ENCODE data around the gene APOBEC3G.
"Not testable (repeated sequence)": the region's sequence is repeated elsewhere in the genome, so short reads cannot be mapped to it uniquely, and the experiment has no call there.

Gene APOBEC3G

GRCh38 chr22:39040155-39040537 lies 36.9 kb upstream of the APOBEC3G start:
- not testable (repeated sequence) for H3K79me1 ChIP-seq (replicated peaks; ENCODE audit: low read length, poor library complexity, severe bottlenecking); H2AK5ac ChIP-seq (ENCODE audit: low read length, severe bottlenecking); H3K14ac ChIP-seq (ENCODE audit: low read length in 2 of 2); H3K27ac ChIP-seq (ENCODE audit: low read length, poor library complexity, severe bottlenecking); H3K23ac ChIP-seq (ENCODE audit: low read length in 2 of 2); H3K4ac ChIP-seq (ENCODE audit: low read depth in 1 of 2, low read length in 2 of 2); H3K27me3 ChIP-seq (ENCODE audit: control insufficient read depth in 1 of 2, insufficient read depth in 1 of 2, low read length in 2 of 2); H2BK5ac ChIP-seq (ENCODE audit: low read depth, low read length, poor library complexity, severe bottlenecking); H3K9ac ChIP-seq (ENCODE audit: low read length); DNase-seq; H2BK15ac ChIP-seq (ENCODE audit: low read depth, poor library complexity, severe bottlenecking); H2BK120ac ChIP-seq (ENCODE audit: low read depth, low read length); H3K9me3 ChIP-seq (ENCODE audit: control insufficient read depth, low read length)
- Histone ChIP-seq H3K4me2 (ENCODE audit: low read length, poor library complexity, severe bottlenecking) (peak overlapping the region; percentile 22), H3K36me3 (ENCODE audit: control insufficient read depth in 1 of 2, insufficient read depth in 2 of 2, low read depth in 1 of 2, low read length in 2 of 2) (peaks cover 4 to 15% of the 10 kb centered on the region in 2 experiments), H4K8ac (ENCODE audit: low read length) (peak overlapping the region; percentile 85), H4K91ac (ENCODE audit: low read length) (peak overlapping the region; percentile 83), H3K4me3 (ENCODE audit: insufficient read depth in 1 of 2, low read depth in 1 of 2, low read length in 2 of 2) (peak overlapping the region in 1 of 2 experiments; percentile 86), H3K18ac (ENCODE audit: low read depth in 1 of 2, low read length in 2 of 2) (peak overlapping the region; percentile 33 to 84), H2BK12ac (ENCODE audit: low read length in 2 of 2) (peak overlapping the region in 1 of 2 experiments; percentile 71), H3K4me1 (ENCODE audit: control insufficient read depth, insufficient read depth, low read depth, low read length) (peaks cover 13% of the 10 kb centered on the region), H2AFZ (ENCODE audit: low read depth, low read length) (peak overlapping the region; percentile 85)
- WGBS, result 74% methylated on average over 2 of the region's 14 CpGs

GRCh38 chr22:39040538-39041296 lies 36.4 kb upstream of the APOBEC3G start, which contains the start of gene APOBEC3F:
Gene APOBEC3F, plus strand, starts transcription at chr22:39040864. Its CDS starts 97 bp downstream, at chr22:39040961.
- Histone ChIP-seq H2BK15ac (ENCODE audit: low read depth, poor library complexity, severe bottlenecking) (peak within 1 kb of the TSS; percentile 90), H3K9ac (ENCODE audit: low read length) (peak within 1 kb of the TSS; percentile 85), H3K14ac (ENCODE audit: low read length in 2 of 2) (peak within 1 kb of the TSS in 1 of 2 experiments; percentile 79), H2BK12ac (ENCODE audit: low read length in 2 of 2) (peak within 1 kb of the TSS; percentile 77 to 89), H3K4me1 (ENCODE audit: control insufficient read depth, insufficient read depth, low read depth, low read length) (peaks cover 13% of the 10 kb centered on the region), H3K4me3 (ENCODE audit: insufficient read depth in 1 of 2, low read depth in 1 of 2, low read length in 2 of 2) (peak within 1 kb of the TSS; percentile 72 to 86), H3K27ac (ENCODE audit: low read length, poor library complexity, severe bottlenecking) (peak within 1 kb of the TSS; percentile 92), H2AK5ac (ENCODE audit: low read length, severe bottlenecking) (peak within 1 kb of the TSS; percentile 48), H2BK120ac (ENCODE audit: low read depth, low read length) (peak within 1 kb of the TSS; percentile 89), H3K18ac (ENCODE audit: low read depth in 1 of 2, low read length in 2 of 2) (peak within 1 kb of the TSS; percentile 95 to 97), H2BK5ac (ENCODE audit: low read depth, low read length, poor library complexity, severe bottlenecking) (peak within 1 kb of the TSS; percentile 89), H4K8ac (ENCODE audit: low read length) (peak within 1 kb of the TSS; percentile 87), H2AFZ (ENCODE audit: low read depth, low read length) (peak within 1 kb of the TSS; percentile 88), H3K4ac (ENCODE audit: low read depth in 1 of 2, low read length in 2 of 2) (peak within 1 kb of the TSS; percentile 35 to 95), H3K36me3 (ENCODE audit: control insufficient read depth in 1 of 2, insufficient read depth in 2 of 2, low read depth in 1 of 2, low read length in 2 of 2) (peaks cover 4 to 20% of the 10 kb centered on the region in 2 experiments), H3K4me2 (ENCODE audit: low read length, poor library complexity, severe bottlenecking) (peak within 1 kb of the TSS; percentile 91), H4K91ac (ENCODE audit: low read length) (peak within 1 kb of the TSS; percentile 90)
- H3K9me3 ChIP-seq (ENCODE audit: control insufficient read depth, low read length); H3K23ac ChIP-seq (ENCODE audit: low read length in 2 of 2); H3K79me1 ChIP-seq (replicated peaks; ENCODE audit: low read length, poor library complexity, severe bottlenecking); H3K27me3 ChIP-seq (ENCODE audit: control insufficient read depth in 1 of 2, insufficient read depth in 1 of 2, low read length in 2 of 2): not testable (repeated sequence)
- peak; percentile 80 for DNase-seq
- 1% methylated on average over 15 of the region's 21 CpGs for WGBS

GRCh38 chr22:39041908-39042307 lies 35.2 kb upstream of the APOBEC3G start:
- 96% methylated on average over 7 of the region's 7 CpGs for WGBS
- no peaks in the 10 kb centered on the region for H3K27me3 ChIP-seq (ENCODE audit: control insufficient read depth in 1 of 2, insufficient read depth in 1 of 2, low read length in 2 of 2)
- H3K4me1 ChIP-seq (ENCODE audit: control insufficient read depth, insufficient read depth, low read depth, low read length), result peaks cover 13% of the 10 kb centered on the region
- no peak overlapping the region for H3K9ac ChIP-seq (ENCODE audit: low read length)
- H2BK15ac ChIP-seq (ENCODE audit: low read depth, poor library complexity, severe bottlenecking), result no peak overlapping the region
- peak overlapping the region in 1 of 2 experiments; percentile 91 for H3K14ac ChIP-seq (ENCODE audit: low read length in 2 of 2)
- H3K4me2 ChIP-seq (ENCODE audit: low read length, poor library complexity, severe bottlenecking), result peak overlapping the region; percentile 37
- no peak overlapping the region for H3K23ac ChIP-seq (ENCODE audit: low read length in 2 of 2)
- DNase-seq, result no peak
- H2BK12ac ChIP-seq (ENCODE audit: low read length in 2 of 2), result no peak overlapping the region
- no peak overlapping the region for H3K18ac ChIP-seq (ENCODE audit: low read depth in 1 of 2, low read length in 2 of 2)
- H2AFZ ChIP-seq (ENCODE audit: low read depth, low read length), result no peak overlapping the region
- no peak overlapping the region for H3K4ac ChIP-seq (ENCODE audit: low read depth in 1 of 2, low read length in 2 of 2)
- H3K36me3 ChIP-seq (ENCODE audit: control insufficient read depth in 1 of 2, insufficient read depth in 2 of 2, low read depth in 1 of 2, low read length in 2 of 2), result peaks cover 4 to 20% of the 10 kb centered on the region in 2 experiments
- no peak overlapping the region for H2BK5ac ChIP-seq (ENCODE audit: low read depth, low read length, poor library complexity, severe bottlenecking)
- H2BK120ac ChIP-seq (ENCODE audit: low read depth, low read length), result no peak overlapping the region
- H3K9me3 ChIP-seq (ENCODE audit: control insufficient read depth, low read length), result no peaks in the 10 kb centered on the region
- peak overlapping the region in 1 of 2 experiments; percentile 86 for H3K4me3 ChIP-seq (ENCODE audit: insufficient read depth in 1 of 2, low read depth in 1 of 2, low read length in 2 of 2)
- no peak overlapping the region for H3K27ac ChIP-seq (ENCODE audit: low read length, poor library complexity, severe bottlenecking)
- H3K79me1 ChIP-seq (replicated peaks; ENCODE audit: low read length, poor library complexity, severe bottlenecking), result peaks cover 9% of the 10 kb centered on the region
- no peak overlapping the region for H4K8ac ChIP-seq (ENCODE audit: low read length)
- peak overlapping the region; percentile 90 for H2AK5ac ChIP-seq (ENCODE audit: low read length, severe bottlenecking)
- H4K91ac ChIP-seq (ENCODE audit: low read length), result no peak overlapping the region

GRCh38 chr22:39043063-39043462 lies 34.0 kb upstream of the APOBEC3G start:
- H2BK5ac ChIP-seq (ENCODE audit: low read depth, low read length, poor library complexity, severe bottlenecking); H3K23ac ChIP-seq (ENCODE audit: low read length in 2 of 2); H3K27me3 ChIP-seq (ENCODE audit: control insufficient read depth in 1 of 2, insufficient read depth in 1 of 2, low read length in 2 of 2); H4K8ac ChIP-seq (ENCODE audit: low read length); H2BK120ac ChIP-seq (ENCODE audit: low read depth, low read length); H4K91ac ChIP-seq (ENCODE audit: low read length); H3K4ac ChIP-seq (ENCODE audit: low read depth in 1 of 2, low read length in 2 of 2); H2BK15ac ChIP-seq (ENCODE audit: low read depth, poor library complexity, severe bottlenecking); H3K14ac ChIP-seq (ENCODE audit: low read length in 2 of 2); H3K79me1 ChIP-seq (replicated peaks; ENCODE audit: low read length, poor library complexity, severe bottlenecking); H3K4me3 ChIP-seq (ENCODE audit: insufficient read depth in 1 of 2, low read depth in 1 of 2, low read length in 2 of 2); DNase-seq; H3K27ac ChIP-seq (ENCODE audit: low read length, poor library complexity, severe bottlenecking); H3K4me2 ChIP-seq (ENCODE audit: low read length, poor library complexity, severe bottlenecking); H3K9ac ChIP-seq (ENCODE audit: low read length); H2BK12ac ChIP-seq (ENCODE audit: low read length in 2 of 2); H3K9me3 ChIP-seq (ENCODE audit: control insufficient read depth, low read length); H2AK5ac ChIP-seq (ENCODE audit: low read length, severe bottlenecking); H3K18ac ChIP-seq (ENCODE audit: low read depth in 1 of 2, low read length in 2 of 2); H2AFZ ChIP-seq (ENCODE audit: low read depth, low read length): not testable (repeated sequence)
- peaks cover 14% of the 10 kb centered on the region for H3K4me1 ChIP-seq (ENCODE audit: control insufficient read depth, insufficient read depth, low read depth, low read length)
- H3K36me3 ChIP-seq (ENCODE audit: control insufficient read depth in 1 of 2, insufficient read depth in 2 of 2, low read depth in 1 of 2, low read length in 2 of 2), result peaks cover 4 to 20% of the 10 kb centered on the region in 2 experiments
- WGBS, result 99% methylated on average over 7 of the region's 18 CpGs
